ENCODE data around the gene PJA2.

GRCh38 chr5:109451146-109451545, 41.4 kb upstream of the PJA2 start:
- TF ChIP-seq, protein P1, sequence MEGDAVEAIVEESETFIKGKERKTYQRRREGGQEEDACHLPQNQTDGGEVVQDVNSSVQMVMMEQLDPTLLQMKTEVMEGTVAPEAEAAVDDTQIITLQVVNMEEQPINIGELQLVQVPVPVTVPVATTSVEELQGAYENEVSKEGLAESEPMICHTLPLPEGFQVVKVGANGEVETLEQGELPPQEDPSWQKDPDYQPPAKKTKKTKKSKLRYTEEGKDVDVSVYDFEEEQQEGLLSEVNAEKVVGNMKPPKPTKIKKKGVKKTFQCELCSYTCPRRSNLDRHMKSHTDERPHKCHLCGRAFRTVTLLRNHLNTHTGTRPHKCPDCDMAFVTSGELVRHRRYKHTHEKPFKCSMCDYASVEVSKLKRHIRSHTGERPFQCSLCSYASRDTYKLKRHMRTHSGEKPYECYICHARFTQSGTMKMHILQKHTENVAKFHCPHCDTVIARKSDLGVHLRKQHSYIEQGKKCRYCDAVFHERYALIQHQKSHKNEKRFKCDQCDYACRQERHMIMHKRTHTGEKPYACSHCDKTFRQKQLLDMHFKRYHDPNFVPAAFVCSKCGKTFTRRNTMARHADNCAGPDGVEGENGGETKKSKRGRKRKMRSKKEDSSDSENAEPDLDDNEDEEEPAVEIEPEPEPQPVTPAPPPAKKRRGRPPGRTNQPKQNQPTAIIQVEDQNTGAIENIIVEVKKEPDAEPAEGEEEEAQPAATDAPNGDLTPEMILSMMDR (conservative IDR thresholded peaks at IDR 0.05 in 1 of 2, IDR thresholded peaks at IDR 0.05 in 1 of 2; ENCODE audit: low read depth in 1 of 2, low read length in 2 of 2): no peak
- TF ChIP-seq EZH2 (IDR thresholded peaks at IDR 0.05; ENCODE audit: low read length, missing control alignments): no peak

Measured in fibroblast of lung (primary cell).